Kidney epithelial cell (primary cell): Measurements from ENCODE around the gene LPAR1. TPM values are rescaled to one million over a fixed set of nuclear protein-coding genes. Genes with fewer than 3 reads are reported as not detected.

ENCODE experiments used
- DNase-seq: peaks from one replicate; pipeline ENCODE4 v3.0.0-alpha.2; 2010; ENCODE audit warnings: low read depth
- H3K27me3 ChIP-seq: 2 replicates; pipeline ENCODE4 v1.6.0; 2011; ENCODE audit warnings: low read length; ENCODE audit not compliant: control insufficient read depth, insufficient read depth
- H3K36me3 ChIP-seq: 2 replicates; pipeline ENCODE4 v1.5.1; 2011; ENCODE audit warnings: low read length; ENCODE audit not compliant: control insufficient read depth, insufficient read depth
- H3K4me3 ChIP-seq: 2 replicates; pipeline ENCODE4 v1.5.1; 2011; ENCODE audit warnings: low read depth, mild to moderate bottlenecking, control low read depth, low read length
- CTCF ChIP-seq: IDR thresholded peaks from 2 replicates; pipeline ENCODE4 v1.5.1; 2011; ENCODE audit warnings: mild to moderate bottlenecking, moderate library complexity, low read length, control low read depth, inconsistent platforms; ENCODE audit not compliant: insufficient read depth, poor library complexity, severe bottlenecking
- total RNA-seq: library from RNA; depleted of rRNA; stranded (reverse); fragments of >200 nt; gene quantifications from 2 replicates; pipeline ENCODE4 v1.2.3, GENCODE V29; 2015

LPAR1 gene
- total RNA-seq, 1 donor from 2014 or later, result 6.4 TPM

- TF ChIP-seq CTCF, result no peak
- Histone ChIP-seq H3K36me3 (no peaks in the 10 kb centered on the region), H3K4me3 (no peak overlapping the region), H3K27me3 (no peaks in the 10 kb centered on the region)
- no peak for DNase-seq
Observed at GRCh38 chr9:110949081-110949480, 89.2 kb downstream of the LPAR1 start.

- Histone ChIP-seq H3K27me3 (no peaks in the 10 kb centered on the region), H3K36me3 (no peaks in the 10 kb centered on the region), H3K4me3 (no peak overlapping the region)
- DNase-seq, result no peak
- TF ChIP-seq CTCF, result no peak
Observed at GRCh38 chr9:110947491-110948044, 90.7 kb downstream of the LPAR1 start.

GRCh38 chr9:110942522-110942921, 95.7 kb downstream of the LPAR1 start:
- TF ChIP-seq CTCF, result no peak
- H3K27me3 ChIP-seq, result no peaks in the 10 kb centered on the region
- peaks cover 2% of the 10 kb centered on the region for H3K36me3 ChIP-seq
- no peak overlapping the region for H3K4me3 ChIP-seq
- no peak for DNase-seq

GRCh38 chr9:110940951-110941557, 97.2 kb downstream of the LPAR1 start:
- Histone ChIP-seq H3K36me3 (peaks cover 2% of the 10 kb centered on the region), H3K4me3 (no peak overlapping the region), H3K27me3 (no peaks in the 10 kb centered on the region)
- TF ChIP-seq CTCF, result no peak
- no peak for DNase-seq

- TF ChIP-seq CTCF, result no peak
- DNase-seq, result no peak
- Histone ChIP-seq H3K27me3 (no peaks in the 10 kb centered on the region), H3K36me3 (peaks cover 2% of the 10 kb centered on the region), H3K4me3 (no peak overlapping the region)
Observed at GRCh38 chr9:110939573-110939972, 98.7 kb downstream of the LPAR1 start.

- no peak overlapping the region for H3K4me3 ChIP-seq
- DNase-seq, result no peak
- no peaks in the 10 kb centered on the region for H3K27me3 ChIP-seq
Observed at GRCh38 chr9:110939047-110939446, 99.2 kb downstream of the LPAR1 start.

More at GRCh38 chr9:110939047-110939446, 99.2 kb downstream of the LPAR1 start:
- peaks cover 2% of the 10 kb centered on the region for H3K36me3 ChIP-seq
- TF ChIP-seq CTCF, result no peak
